ENCODE results near the gene CYTH3.

GRCh38 chr7:6148724-6149360 lies 123.6 kb downstream of the CYTH3 start:
- no peak for TF ChIP-seq JUN (IDR thresholded peaks at IDR 0.05; ENCODE audit: low read depth, low read length)
- TF ChIP-seq TCF12 (IDR thresholded peaks at IDR 0.05; ENCODE audit: low read depth, low read length), result no peak
- TF ChIP-seq, protein P1, sequence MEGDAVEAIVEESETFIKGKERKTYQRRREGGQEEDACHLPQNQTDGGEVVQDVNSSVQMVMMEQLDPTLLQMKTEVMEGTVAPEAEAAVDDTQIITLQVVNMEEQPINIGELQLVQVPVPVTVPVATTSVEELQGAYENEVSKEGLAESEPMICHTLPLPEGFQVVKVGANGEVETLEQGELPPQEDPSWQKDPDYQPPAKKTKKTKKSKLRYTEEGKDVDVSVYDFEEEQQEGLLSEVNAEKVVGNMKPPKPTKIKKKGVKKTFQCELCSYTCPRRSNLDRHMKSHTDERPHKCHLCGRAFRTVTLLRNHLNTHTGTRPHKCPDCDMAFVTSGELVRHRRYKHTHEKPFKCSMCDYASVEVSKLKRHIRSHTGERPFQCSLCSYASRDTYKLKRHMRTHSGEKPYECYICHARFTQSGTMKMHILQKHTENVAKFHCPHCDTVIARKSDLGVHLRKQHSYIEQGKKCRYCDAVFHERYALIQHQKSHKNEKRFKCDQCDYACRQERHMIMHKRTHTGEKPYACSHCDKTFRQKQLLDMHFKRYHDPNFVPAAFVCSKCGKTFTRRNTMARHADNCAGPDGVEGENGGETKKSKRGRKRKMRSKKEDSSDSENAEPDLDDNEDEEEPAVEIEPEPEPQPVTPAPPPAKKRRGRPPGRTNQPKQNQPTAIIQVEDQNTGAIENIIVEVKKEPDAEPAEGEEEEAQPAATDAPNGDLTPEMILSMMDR (IDR thresholded peaks at IDR 0.05; ENCODE audit: control extremely low read depth in 1 of 3, insufficient read depth in 1 of 3, low read depth in 1 of 3, low read length in 3 of 3), result no peak
- TF ChIP-seq POLR2A (IDR thresholded peaks at IDR 0.05; ENCODE audit: control extremely low read depth in 1 of 2, low read depth in 2 of 2, low read length in 2 of 2), result no peak
- TF ChIP-seq POLR2AphosphoS5 (IDR thresholded peaks at IDR 0.05; ENCODE audit: low read depth, low read length), result no peak
- no peak for TF ChIP-seq FOSL1 (IDR thresholded peaks at IDR 0.05; ENCODE audit: insufficient read depth, low read depth, low read length)
- no peak for TF ChIP-seq RFX5 (IDR thresholded peaks at IDR 0.05; ENCODE audit: borderline replicate concordance, low read depth, low read length)
- no peak for TF ChIP-seq TBP (IDR thresholded peaks at IDR 0.05; ENCODE audit: low read depth, low read length)
- no peak for TF ChIP-seq JUND (IDR thresholded peaks at IDR 0.05; ENCODE audit: low read length)
- no peak for TF ChIP-seq TAF1 (IDR thresholded peaks at IDR 0.05; ENCODE audit: low read depth, low read length)
- no peak for TF ChIP-seq EZH2 (IDR thresholded peaks at IDR 0.05; ENCODE audit: low read depth, low read length, severe bottlenecking)

All from H1 (cell line).